ENCODE results near the gene CRTAP.

The CRTAP gene

GRCh38 chr3:33091746-33092145 is 22.1 kb upstream of the CRTAP start:
- no peak for TF ChIP-seq CTCF (IDR thresholded peaks at IDR 0.05; ENCODE audit: borderline replicate concordance, insufficient read depth, low read depth, low read length)
- H3K4me3 ChIP-seq (ENCODE audit: low read depth, low read length), result no peak overlapping the region

- H3K4me3 ChIP-seq (ENCODE audit: low read depth, low read length), result no peak overlapping the region
- no peak for TF ChIP-seq CTCF (IDR thresholded peaks at IDR 0.05; ENCODE audit: borderline replicate concordance, insufficient read depth, low read depth, low read length)
Observed at GRCh38 chr3:33092496-33093254, 21.1 kb upstream of the CRTAP start.

- no peak overlapping the region for H3K4me3 ChIP-seq (ENCODE audit: low read depth, low read length)
- no peak for TF ChIP-seq CTCF (IDR thresholded peaks at IDR 0.05; ENCODE audit: borderline replicate concordance, insufficient read depth, low read depth, low read length)
Observed at GRCh38 chr3:33093847-33094246, 20.0 kb upstream of the CRTAP start.

GRCh38 chr3:33095436-33095835 is 18.4 kb upstream of the CRTAP start:
- no peak for TF ChIP-seq CTCF (IDR thresholded peaks at IDR 0.05; ENCODE audit: borderline replicate concordance, insufficient read depth, low read depth, low read length)
- H3K4me3 ChIP-seq (ENCODE audit: low read depth, low read length), result no peak overlapping the region

- H3K4me3 ChIP-seq (ENCODE audit: low read depth, low read length), result peak overlapping the region; percentile 86
- no peak for TF ChIP-seq CTCF (IDR thresholded peaks at IDR 0.05; ENCODE audit: borderline replicate concordance, insufficient read depth, low read depth, low read length)
Observed at GRCh38 chr3:33096093-33096868, 17.5 kb upstream of the CRTAP start.

GRCh38 chr3:33099109-33099645 is 14.6 kb upstream of the CRTAP start:
- H3K4me3 ChIP-seq (ENCODE audit: low read depth, low read length), result no peak overlapping the region
- TF ChIP-seq CTCF (IDR thresholded peaks at IDR 0.05; ENCODE audit: borderline replicate concordance, insufficient read depth, low read depth, low read length), result no peak

All from GM12875 (cell line).